GM13976 (cell line): ENCODE data around the gene INVS.

ENCODE experiments used
- DNase-seq: peaks from one replicate; pipeline ENCODE4 v3.0.0; 2012; ENCODE audit warnings: low spot score
- in situ Hi-C: fragments of 300-500 bp; cut with MboI; formaldehyde crosslinking; loops from one replicate; pipeline ENCODE4 v1.12.0; 2022; ENCODE audit warnings: low sequenced_read_pairs, mixed read lengths, inconsistent platforms; ENCODE audit not compliant: unreplicated experiment
- TF ChIP-seq, protein P1 (sequence below): IDR thresholded peaks from 2 replicates; pipeline ENCODE4 v1.5.1; 2012; ENCODE audit warnings: borderline replicate concordance, mild to moderate bottlenecking; ENCODE audit not compliant: insufficient read depth; ENCODE audit errors: extremely low read depth, missing control alignments, control extremely low read depth

Gene INVS

DNA sequence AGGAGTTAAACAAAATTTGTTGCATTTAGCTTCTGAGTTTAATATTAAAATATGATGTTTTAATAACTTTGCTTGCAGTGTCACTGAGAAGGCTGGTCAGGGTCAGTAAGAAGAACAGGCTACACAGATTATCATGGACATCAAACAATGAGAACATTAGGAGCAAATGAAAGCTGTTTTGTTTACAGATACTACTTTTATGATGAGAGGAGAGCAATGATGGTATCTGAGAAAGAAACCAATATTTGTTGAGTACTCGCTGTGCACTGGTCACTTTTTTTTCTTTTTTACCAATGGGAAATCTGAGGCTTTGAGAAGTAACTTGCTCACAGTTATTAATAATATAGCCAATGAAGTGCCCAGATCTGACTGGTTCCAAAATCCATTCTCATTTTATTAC is 109.6 kb downstream of the INVS start:
- DNase-seq: no peak
- in situ Hi-C loops: loop anchor here (25.0 kb wide), 3 partner anchors 396 to 1021 kb away; partner anchors contain the start of gene NR4A3

DNA sequence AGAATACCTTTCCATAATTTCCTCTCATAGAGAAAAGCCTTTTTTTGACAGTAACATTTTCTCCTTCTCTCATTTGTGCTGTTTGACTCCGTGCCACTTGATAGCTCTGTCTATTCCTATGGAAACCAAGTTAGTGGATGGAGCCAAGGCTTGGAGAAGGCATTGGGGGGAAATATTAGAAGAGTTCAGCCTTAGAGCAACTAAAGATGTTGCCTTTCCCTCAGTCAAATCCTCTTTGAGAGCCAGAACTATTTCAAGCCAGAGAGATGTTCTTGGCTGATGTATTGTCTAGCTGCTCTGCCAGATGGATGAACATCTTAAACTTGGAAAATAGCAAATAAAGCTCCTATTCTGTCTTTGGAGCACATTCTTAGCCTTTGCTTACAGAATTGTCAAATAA is 112.4 kb downstream of the INVS start:
- DNase-seq: no peak
- TF ChIP-seq, protein P1, sequence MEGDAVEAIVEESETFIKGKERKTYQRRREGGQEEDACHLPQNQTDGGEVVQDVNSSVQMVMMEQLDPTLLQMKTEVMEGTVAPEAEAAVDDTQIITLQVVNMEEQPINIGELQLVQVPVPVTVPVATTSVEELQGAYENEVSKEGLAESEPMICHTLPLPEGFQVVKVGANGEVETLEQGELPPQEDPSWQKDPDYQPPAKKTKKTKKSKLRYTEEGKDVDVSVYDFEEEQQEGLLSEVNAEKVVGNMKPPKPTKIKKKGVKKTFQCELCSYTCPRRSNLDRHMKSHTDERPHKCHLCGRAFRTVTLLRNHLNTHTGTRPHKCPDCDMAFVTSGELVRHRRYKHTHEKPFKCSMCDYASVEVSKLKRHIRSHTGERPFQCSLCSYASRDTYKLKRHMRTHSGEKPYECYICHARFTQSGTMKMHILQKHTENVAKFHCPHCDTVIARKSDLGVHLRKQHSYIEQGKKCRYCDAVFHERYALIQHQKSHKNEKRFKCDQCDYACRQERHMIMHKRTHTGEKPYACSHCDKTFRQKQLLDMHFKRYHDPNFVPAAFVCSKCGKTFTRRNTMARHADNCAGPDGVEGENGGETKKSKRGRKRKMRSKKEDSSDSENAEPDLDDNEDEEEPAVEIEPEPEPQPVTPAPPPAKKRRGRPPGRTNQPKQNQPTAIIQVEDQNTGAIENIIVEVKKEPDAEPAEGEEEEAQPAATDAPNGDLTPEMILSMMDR: no peak
- in situ Hi-C loops: loop anchor here (5.0 to 25.0 kb wide), 4 partner anchors 184 to 1024 kb away; partner anchors contain the start of gene NR4A3

More for the DNA sequence above, 109.6 kb downstream of the INVS start:
- TF ChIP-seq, protein P1: no peak

DNA sequence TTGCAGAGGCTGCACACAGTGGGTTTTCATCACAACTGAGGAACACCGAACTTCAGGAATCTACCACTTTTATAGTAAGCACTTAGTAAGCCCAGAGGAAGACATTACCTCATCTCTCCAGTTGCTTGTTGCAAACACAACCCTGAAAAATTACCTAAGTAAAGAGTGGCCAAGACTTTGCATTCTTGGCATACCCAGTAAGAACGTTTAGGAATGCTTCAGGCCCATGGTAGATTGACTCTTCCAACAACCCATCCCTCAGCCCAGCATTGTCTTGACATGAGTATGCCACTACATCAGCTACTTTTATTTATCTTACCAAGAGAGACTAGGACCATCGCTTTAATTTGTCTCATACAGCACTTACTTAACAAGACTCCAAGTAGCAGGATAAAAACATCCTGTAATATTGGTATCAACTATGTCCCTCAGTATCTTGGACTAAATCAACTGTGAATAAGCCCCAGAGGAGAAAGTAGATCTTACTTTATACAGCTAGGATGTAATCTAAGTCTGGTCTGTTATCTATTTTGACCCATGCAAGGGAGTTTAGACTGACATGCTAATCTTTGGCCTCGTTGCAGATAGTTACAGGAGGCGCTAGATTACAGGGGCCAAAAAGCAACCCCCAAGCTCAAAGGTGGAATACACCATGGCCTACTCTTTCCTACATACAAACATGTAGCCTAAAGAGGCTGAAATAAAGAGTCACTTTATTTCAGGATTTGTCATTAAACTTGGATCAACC is 114.9 kb downstream of the INVS start:
- in situ Hi-C loops: loop anchor here (5.0 to 25.0 kb wide), 4 partner anchors 187 to 1027 kb away; partner anchors contain the start of gene NR4A3
- no peak for DNase-seq
- TF ChIP-seq, protein P1: no peak

DNA sequence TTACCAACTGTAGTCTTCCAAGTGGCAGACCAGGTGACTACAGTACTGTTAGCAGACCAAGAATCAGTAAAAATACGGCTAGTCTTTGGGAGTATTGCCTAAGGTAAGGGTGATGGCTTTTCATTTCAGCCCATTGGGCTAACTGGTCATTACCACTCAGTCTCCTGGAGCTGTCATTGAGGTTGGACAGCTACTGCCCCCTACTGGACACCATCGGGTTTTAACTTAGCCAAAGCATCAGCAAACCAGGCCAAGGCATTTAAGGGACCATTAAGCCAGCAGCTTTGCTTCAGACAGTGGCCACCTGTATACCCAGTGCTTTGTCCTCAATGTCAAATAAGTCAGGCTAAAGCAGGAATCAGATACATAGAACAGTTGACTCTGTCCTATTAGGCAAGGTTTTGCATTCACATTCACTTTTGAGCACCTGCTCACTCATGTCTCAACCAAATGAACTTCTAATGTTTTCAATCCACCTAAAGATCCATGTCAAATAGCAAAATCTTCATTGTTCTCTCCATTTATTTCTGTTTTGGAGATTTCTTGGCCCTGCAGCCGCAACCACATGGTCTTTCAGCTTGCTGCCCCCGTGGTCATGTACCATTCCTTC is 117.2 kb downstream of the INVS start:
- DNase-seq: peak; percentile 42
- TF ChIP-seq, protein P1: peak; percentile 61
- in situ Hi-C loops: loop anchor here (25.0 kb wide), 3 partner anchors 404 to 1029 kb away; partner anchors contain the start of gene NR4A3

DNA sequence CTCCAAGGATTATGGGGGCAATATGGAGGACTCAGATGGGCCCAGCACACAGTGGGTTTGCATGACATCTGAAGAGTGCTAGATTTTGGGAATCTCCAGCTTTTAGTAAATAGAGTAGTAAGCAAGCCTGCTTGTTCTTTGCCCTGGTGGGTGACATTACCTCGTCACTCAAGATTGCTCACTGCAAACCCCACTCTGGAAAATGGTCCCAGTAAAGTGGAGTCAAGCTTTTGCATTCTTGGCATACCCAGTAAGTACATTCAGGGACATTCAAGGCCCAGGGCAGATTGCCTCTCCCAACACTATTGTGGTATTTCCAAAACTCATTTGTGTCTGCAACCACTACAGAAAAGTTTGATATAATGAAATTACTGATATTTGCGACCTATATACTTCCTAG is 118.5 kb downstream of the INVS start:
- TF ChIP-seq, protein P1: no peak
- in situ Hi-C loops: loop anchor here (25.0 kb wide), 3 partner anchors 405 to 1030 kb away; partner anchors contain the start of gene NR4A3
- no peak for DNase-seq

DNA sequence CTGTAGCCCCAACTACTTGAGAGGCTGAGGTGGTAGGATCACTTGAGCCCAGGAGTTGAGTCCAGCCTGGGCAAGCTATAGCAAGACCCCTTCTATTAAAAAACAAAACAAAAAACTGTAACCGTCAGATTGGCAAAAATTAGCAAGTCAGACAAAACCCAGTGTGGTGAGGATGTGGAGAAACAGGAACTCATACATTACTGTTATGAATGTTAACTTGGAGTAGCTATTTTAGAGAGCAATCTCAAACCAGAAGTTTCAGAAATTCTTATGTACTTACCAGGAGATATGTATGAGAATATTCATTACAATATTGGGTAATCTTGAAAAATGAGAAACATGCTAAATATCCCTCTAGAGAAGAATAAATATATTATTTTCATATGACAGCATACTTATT is 120.3 kb downstream of the INVS start:
- TF ChIP-seq, protein P1: no peak
- in situ Hi-C loops: loop anchor here (25.0 kb wide), 3 partner anchors 407 to 1032 kb away; partner anchors contain the start of gene NR4A3
- peak; percentile 36 for DNase-seq
